ENCODE measurements around the gene TTC39A.
"Not testable (repeated sequence)": the region's sequence is repeated elsewhere in the genome, so short reads cannot be mapped to it uniquely, and the experiment has no call there.

TTC39A gene

DNA sequence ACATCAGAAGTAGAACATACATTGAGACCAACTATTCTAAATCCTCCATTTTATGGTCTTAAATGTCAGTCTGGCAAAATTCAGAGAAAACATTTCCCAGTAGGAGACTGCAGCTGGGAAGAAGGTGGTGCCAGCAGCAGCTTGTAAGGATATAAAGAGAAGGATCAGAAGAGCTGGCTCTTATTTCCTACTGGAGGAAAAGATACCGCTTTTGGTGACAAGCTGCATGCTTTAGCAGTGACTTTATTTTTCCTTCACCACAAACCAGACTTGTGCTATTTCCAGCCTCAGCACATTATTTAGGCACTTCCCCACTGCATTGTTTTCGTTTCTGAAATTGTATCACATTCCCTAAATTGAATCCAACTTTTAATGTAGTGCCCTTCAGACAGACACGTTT lies 65.9 kb downstream of the TTC39A start:
- H3K4me3 ChIP-seq (replicated peaks; ENCODE audit: low read depth, low read length), result no peak overlapping the region
- TF ChIP-seq, protein P1, sequence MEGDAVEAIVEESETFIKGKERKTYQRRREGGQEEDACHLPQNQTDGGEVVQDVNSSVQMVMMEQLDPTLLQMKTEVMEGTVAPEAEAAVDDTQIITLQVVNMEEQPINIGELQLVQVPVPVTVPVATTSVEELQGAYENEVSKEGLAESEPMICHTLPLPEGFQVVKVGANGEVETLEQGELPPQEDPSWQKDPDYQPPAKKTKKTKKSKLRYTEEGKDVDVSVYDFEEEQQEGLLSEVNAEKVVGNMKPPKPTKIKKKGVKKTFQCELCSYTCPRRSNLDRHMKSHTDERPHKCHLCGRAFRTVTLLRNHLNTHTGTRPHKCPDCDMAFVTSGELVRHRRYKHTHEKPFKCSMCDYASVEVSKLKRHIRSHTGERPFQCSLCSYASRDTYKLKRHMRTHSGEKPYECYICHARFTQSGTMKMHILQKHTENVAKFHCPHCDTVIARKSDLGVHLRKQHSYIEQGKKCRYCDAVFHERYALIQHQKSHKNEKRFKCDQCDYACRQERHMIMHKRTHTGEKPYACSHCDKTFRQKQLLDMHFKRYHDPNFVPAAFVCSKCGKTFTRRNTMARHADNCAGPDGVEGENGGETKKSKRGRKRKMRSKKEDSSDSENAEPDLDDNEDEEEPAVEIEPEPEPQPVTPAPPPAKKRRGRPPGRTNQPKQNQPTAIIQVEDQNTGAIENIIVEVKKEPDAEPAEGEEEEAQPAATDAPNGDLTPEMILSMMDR (IDR thresholded peaks at IDR 0.05; ENCODE audit: low read depth, low read length, missing control alignments), result no peak
- DNase-seq (ENCODE audit: extremely low read depth, low read depth), result peak; percentile 70

DNA sequence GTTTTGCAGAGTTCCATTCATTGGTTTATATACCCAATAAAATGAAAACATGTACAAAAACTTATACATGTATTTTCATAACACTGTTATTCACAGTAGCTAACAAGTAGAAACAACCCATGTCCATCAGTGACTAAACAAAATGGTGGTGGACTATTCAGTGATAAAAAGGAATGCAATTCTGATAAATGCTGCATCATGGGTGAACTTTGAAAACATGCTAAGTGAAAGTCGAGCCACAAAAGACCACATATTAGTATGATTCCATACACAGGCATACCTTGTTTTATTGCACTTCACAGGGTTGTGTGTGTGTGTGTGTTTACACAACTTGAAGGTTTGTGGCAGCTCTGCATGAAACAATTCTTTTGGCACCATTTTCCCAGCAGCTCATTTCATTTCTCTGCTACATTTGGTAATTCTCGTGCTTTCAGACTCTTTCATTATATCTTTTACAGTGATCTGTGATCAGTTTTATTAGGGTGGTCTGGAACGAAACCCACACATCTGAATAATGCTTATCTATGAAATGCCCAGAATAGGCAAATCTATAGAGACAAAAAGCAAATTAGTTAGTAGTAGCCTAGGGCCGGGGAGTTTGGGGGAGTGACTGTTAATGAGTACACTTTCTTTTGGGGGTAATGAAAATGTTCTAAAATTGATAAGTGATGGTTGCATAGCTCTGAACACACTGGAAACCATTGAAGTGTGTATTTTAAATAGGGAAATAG lies 67.0 kb downstream of the TTC39A start:
- H3K4me3 ChIP-seq (replicated peaks; ENCODE audit: low read depth, low read length), result no peak overlapping the region
- TF ChIP-seq, protein P1 (IDR thresholded peaks at IDR 0.05; ENCODE audit: low read depth, low read length, missing control alignments), result no peak
- DNase-seq (ENCODE audit: extremely low read depth, low read depth), result no peak

DNA sequence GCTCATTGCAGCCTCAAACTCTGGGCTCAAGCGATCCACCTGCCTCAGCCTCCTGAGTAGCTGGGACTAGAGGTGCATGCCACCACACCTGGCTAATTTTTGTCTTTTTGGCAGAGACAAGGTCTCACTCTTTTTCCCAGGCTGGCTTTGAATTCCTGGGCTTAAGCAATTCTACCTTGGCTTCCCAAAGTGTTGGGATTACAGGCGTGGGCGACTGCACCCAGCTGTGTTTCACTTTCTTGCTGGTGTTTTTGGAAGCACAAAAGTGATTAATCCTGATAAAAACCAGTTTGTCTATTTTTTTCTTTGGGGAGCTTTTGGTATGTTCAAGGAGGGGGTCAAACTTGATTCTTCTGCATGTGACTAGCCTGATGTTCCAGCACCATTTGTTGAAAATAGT lies 75.0 kb downstream of the TTC39A start:
- DNase-seq (ENCODE audit: extremely low read depth, low read depth), result no peak
- no peak overlapping the region for H3K4me3 ChIP-seq (replicated peaks; ENCODE audit: low read depth, low read length)
- TF ChIP-seq, protein P1 (IDR thresholded peaks at IDR 0.05; ENCODE audit: low read depth, low read length, missing control alignments), result no peak

DNA sequence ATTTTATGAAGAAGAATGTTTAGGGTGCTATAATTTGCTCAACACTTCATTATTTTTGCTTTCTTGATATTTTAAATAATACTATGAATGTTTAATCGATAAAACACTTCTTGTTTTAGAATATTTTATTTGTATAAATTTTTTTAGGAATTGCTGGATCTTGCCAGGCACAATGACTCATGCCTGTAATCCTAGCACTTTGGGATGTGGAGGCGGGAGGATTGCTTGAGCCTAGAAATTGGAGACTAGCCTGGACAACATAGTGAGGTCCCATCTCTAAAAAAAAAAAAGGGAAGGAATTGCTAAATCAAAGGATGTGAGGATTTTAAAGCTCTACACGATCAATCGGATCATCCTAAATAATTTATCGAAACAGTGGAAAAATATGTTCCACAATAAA lies 76.7 kb downstream of the TTC39A start:
- H3K4me3 ChIP-seq (replicated peaks; ENCODE audit: low read depth, low read length), result no peak overlapping the region
- DNase-seq (ENCODE audit: extremely low read depth, low read depth), result no peak

DNA sequence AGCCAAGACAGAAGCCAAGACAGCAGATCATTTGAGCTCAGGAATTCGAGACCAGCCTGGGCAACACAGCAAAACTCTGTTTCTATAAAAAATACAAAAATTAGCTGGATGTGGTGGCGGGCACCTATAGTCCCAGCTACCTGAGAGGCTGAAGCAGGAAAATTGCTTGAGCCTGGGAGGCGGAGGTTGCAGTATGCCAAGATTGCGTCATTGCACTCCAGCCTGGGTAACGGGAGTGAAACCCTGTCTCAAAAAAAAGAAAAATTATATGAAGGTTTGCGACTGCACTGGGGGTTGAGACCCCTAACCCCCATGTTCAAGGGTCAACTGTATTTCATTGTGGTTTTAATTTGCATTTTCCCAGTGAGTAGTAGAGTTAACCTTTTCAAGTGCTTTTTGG lies 78.0 kb downstream of the TTC39A start:
- TF ChIP-seq, protein P1 (IDR thresholded peaks at IDR 0.05; ENCODE audit: low read depth, low read length, missing control alignments), result no peak
- DNase-seq (ENCODE audit: extremely low read depth, low read depth), result no peak
- no peak overlapping the region for H3K4me3 ChIP-seq (replicated peaks; ENCODE audit: low read depth, low read length)

More for the DNA sequence above, 76.7 kb downstream of the TTC39A start:
- TF ChIP-seq, protein P1 (IDR thresholded peaks at IDR 0.05; ENCODE audit: low read depth, low read length, missing control alignments), result no peak

DNA sequence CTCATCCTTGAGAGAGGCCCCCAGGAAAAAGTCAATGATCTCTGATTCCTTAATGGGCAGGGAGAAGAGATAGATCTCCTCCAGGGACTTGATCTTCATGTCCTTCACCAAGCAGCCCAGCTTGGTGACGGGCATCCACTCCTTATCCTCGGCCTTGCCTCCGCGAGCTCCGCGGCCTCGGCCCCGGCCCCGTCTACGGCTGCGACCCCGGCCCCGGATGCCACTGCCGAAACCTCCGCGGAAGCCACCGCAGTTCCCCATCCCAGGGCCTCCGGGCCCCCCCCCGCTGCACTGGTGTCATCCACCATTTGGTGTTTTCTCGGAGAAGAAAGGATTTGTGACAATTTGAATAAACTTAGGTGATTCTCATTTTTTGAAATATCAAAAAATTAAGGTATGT lies 79.2 kb downstream of the TTC39A start:
- not testable (repeated sequence) for H3K4me3 ChIP-seq (replicated peaks; ENCODE audit: low read depth, low read length); DNase-seq (ENCODE audit: extremely low read depth, low read depth)

DNA sequence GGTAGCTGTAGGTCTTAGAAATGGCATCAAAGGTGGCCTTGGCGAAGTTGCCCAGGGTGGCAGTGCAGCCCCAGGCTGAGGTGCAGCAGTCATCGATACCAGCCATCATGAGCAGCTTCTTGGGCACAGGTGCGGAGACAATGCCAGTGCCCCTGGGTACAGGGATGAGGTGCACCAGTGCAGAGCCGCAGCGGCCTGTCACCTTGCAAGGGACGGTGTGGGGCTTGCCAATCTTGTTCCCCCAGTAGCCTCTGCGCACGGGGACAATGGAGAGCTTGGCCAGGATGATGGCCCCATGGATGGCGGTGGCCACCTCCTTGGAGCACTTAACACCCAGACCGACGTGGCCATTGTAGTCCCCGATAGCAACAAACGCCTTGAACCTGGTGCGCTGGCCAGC lies 79.6 kb downstream of the TTC39A start:
- DNase-seq (ENCODE audit: extremely low read depth, low read depth); H3K4me3 ChIP-seq (replicated peaks; ENCODE audit: low read depth, low read length): not testable (repeated sequence)

DNA sequence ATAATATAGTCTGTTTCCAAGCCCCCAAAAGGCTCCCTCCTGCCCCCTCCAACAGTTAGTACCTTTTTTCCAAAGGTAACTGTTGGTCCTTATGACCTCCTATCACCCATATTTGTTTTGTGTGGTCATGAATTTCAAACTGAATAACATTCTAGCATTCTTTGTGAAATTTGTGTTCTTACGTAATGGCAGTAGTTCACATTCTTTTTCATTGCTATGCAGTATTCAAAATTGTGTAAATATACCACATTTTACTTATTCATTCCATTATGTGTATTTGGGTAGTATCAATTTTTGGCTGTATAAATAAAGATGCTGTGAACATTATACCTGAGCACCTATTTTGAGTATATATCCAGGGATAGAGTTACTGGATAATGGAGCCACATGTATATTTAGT lies 80.9 kb downstream of the TTC39A start:
- no peak overlapping the region for H3K4me3 ChIP-seq (replicated peaks; ENCODE audit: low read depth, low read length)
- TF ChIP-seq, protein P1 (IDR thresholded peaks at IDR 0.05; ENCODE audit: low read depth, low read length, missing control alignments), result no peak
- DNase-seq (ENCODE audit: extremely low read depth, low read depth), result no peak
